ENCODE data around the gene OTUD5.
"Not testable (repeated sequence)": the region's sequence is repeated elsewhere in the genome, so short reads cannot be mapped to it uniquely, and the experiment has no call there.

The OTUD5 gene

GRCh38 chrX:48876944-48877343 is 80.5 kb downstream of the OTUD5 start:
- DNase-seq, result not testable (repeated sequence)

Data from CD4-positive, alpha-beta T cell treated with Interferon gamma for 1 hour (primary cell).